ENCODE measurements around the gene ATAD1. TPM values are rescaled to one million over a fixed set of nuclear protein-coding genes. Genes with fewer than 3 reads are reported as not detected.

Gene ATAD1
- total and polyA plus RNA-seq, 2 of the 8 experiments (the other 6 are each of a cell fraction or from before 2014, with no cell fraction given), result 8.9 to 35.3 TPM

- CTCF ChIA-PET (ENCODE audit: partially characterized antibody), result interaction anchor here (1.1 to 1.6 kb wide), 2 partner anchors 256 to 599 kb away, joined by 3 to 5 read pairs; no protein-coding TSS in a partner anchor
Observed at GRCh38 chr10:87790185-87790584, 27.8 kb downstream of the ATAD1 start.

More at GRCh38 chr10:87790185-87790584, 27.8 kb downstream of the ATAD1 start:
- no peak overlapping the region for H3K56ac ChIP-seq (replicated peaks; ENCODE audit: insufficient read length, low read depth, low read length)
- TF ChIP-seq CHD2 (IDR thresholded peaks at IDR 0.05; ENCODE audit: low read length) (no peak), SUZ12 (IDR thresholded peaks at IDR 0.05; ENCODE audit: low read length) (no peak), POLR2AphosphoS5 (IDR thresholded peaks at IDR 0.05; ENCODE audit: low read depth, low read length) (no peak), BACH1 (IDR thresholded peaks at IDR 0.05; ENCODE audit: low read length) (no peak), POU5F1 (IDR thresholded peaks at IDR 0.05; ENCODE audit: low read depth, low read length) (no peak), ATF3 (IDR thresholded peaks at IDR 0.05; ENCODE audit: insufficient read depth, low read depth, low read length) (no peak), PHF8 (conservative IDR thresholded peaks at IDR 0.05; ENCODE audit: low read depth, low read length) (no peak), GTF2F1 (IDR thresholded peaks at IDR 0.05; ENCODE audit: borderline replicate concordance, low read depth, low read length) (no peak)
- 93% methylated on average over 3 of the region's 3 CpGs; no CpG with 5 or more reads in 1 of the 2 experiments for WGBS, 2 experiments (ENCODE audit: extremely low coverage in 1 of 2, insufficient coverage in 1 of 2, insufficient read length in 1 of 2, insufficient replicate concordance in 2 of 2, low coverage in 1 of 2, low lambda C conversion rate in 2 of 2, missing lambda C conversion rate in 1 of 2)
- FAIRE-seq, result no peak
- DNase-seq (ENCODE audit: low read depth in 1 of 2, low spot score in 2 of 2), result no peak
- no peak overlapping the region for H2BK120ac ChIP-seq (replicated peaks; ENCODE audit: low read depth, low read length)
- no peak overlapping the region for H2BK5ac ChIP-seq (ENCODE audit: low read depth, low read length)
- no peak overlapping the region for H3K4me3 ChIP-seq (ENCODE audit: extremely low read depth in 1 of 4, insufficient read depth in 2 of 4, low read depth in 3 of 4, low read length in 4 of 4)
- H3K9ac ChIP-seq (replicated peaks in 1 of 4; ENCODE audit: extremely low read depth in 1 of 4, low read depth in 3 of 4, low read length in 3 of 4), result no peak overlapping the region
- no peak overlapping the region for H2BK12ac ChIP-seq (ENCODE audit: low read depth, low read length)
- peaks cover 0 to 2% of the 10 kb centered on the region in 2 experiments for H4K20me1 ChIP-seq (replicated peaks in 1 of 2; ENCODE audit: control insufficient read depth in 1 of 2, insufficient read depth in 2 of 2, low read length in 2 of 2)
- no peaks in the 10 kb centered on the region for H3K9me3 ChIP-seq (ENCODE audit: insufficient read depth in 2 of 2, low read depth in 1 of 2, low read length in 1 of 2)
- no peaks in the 10 kb centered on the region; the same call in 1 of the 2 replicates for H3K79me1 ChIP-seq (ENCODE audit: low read depth, low read length)
- H3K36me3 ChIP-seq (ENCODE audit: control insufficient read depth in 2 of 4, insufficient read depth in 4 of 4, low read length in 3 of 4), result peaks cover 0 to 34% (median 5%) of the 10 kb centered on the region in 4 experiments; a peak in 4 of 8 replicates
- H2AK5ac ChIP-seq (ENCODE audit: low read depth, low read length), result no peak overlapping the region
- no peaks in the 10 kb centered on the region for H3K23me2 ChIP-seq (ENCODE audit: low read depth, low read length)
- H3K23ac ChIP-seq (ENCODE audit: insufficient read length), result no peak overlapping the region
- no peak overlapping the region for H2AFZ ChIP-seq (ENCODE audit: low read length)
- H3K4me1 ChIP-seq (replicated peaks in 1 of 4; ENCODE audit: control insufficient read depth in 3 of 4, insufficient read depth in 4 of 4, low read length in 3 of 4), result peaks cover 0 to 5% (median 0%) of the 10 kb centered on the region in 4 experiments; a peak in 2 of 7 replicates
- no peak overlapping the region for H3K14ac ChIP-seq (ENCODE audit: insufficient read length)
- no peak overlapping the region for H3K27ac ChIP-seq (ENCODE audit: low read depth, low read length)
- no peak overlapping the region for H3K18ac ChIP-seq (ENCODE audit: extremely low read depth, low read length)
- no peak overlapping the region for H2BK15ac ChIP-seq (ENCODE audit: low read length)
- no peak overlapping the region for H3K4me2 ChIP-seq (ENCODE audit: insufficient read depth in 1 of 2, low read depth in 2 of 2, low read length in 2 of 2)
- H3K27me3 ChIP-seq (replicated peaks in 1 of 4; ENCODE audit: control insufficient read depth in 3 of 4, extremely low read depth in 1 of 4, insufficient read depth in 3 of 4, low read length in 3 of 4), result no peaks in the 10 kb centered on the region
- no peak overlapping the region for H4K8ac ChIP-seq (ENCODE audit: extremely low read depth, insufficient read depth, low read length)
- no peak overlapping the region for H4K91ac ChIP-seq (replicated peaks; ENCODE audit: insufficient read length, low read length)
- POLR2A ChIA-PET (ENCODE audit: partially characterized antibody), result no interaction called here
- H3K79me2 ChIP-seq (ENCODE audit: control insufficient read depth in 1 of 2, insufficient read depth in 2 of 2, low read length in 2 of 2), result peaks cover 0 to 2% of the 10 kb centered on the region in 2 experiments; a peak in 1 of 4 replicates
- H2BK20ac ChIP-seq (ENCODE audit: low read length), result no peak overlapping the region
- no peak overlapping the region for H4K5ac ChIP-seq (ENCODE audit: insufficient read length, low read depth, low read length)
- H3K4ac ChIP-seq (replicated peaks; ENCODE audit: insufficient read length, low read depth, low read length), result no peak overlapping the region

Measured in H1 (cell line).